Activated CD4-positive, alpha-beta T cell treated with anti-CD3 and anti-CD28 coated beads for 48 hours (primary cell): Measurements from ENCODE around the gene TCP11L1.
A peak's percentile ranks its signal among the peaks of the same experiment; 100 is the strongest.
"Not testable (repeated sequence)": the region's sequence is repeated elsewhere in the genome, so short reads cannot be mapped to it uniquely, and the experiment has no call there.

Source experiments
- DNase-seq: peaks from one replicate; pipeline ENCODE4 v3.0.0-alpha.2; 2020

The TCP11L1 gene

DNA sequence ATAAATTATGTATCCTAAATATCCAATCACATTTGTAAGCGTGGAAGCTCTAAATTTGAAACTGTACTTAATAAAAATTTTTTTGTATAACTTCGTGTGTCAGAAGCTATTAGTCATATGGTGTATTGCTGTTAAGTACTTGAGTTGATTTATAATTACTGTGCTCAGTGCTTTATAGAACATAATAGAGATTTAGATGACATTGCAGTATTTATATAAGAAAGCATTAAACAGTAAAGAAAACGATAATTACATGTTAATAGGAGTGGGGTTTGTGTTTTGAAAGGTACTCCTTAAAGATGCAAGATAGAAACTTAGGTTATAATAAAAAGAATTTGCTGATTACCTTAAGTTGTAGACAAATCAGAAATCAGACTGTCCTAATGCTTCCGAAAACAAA is 5.9 kb upstream of the TCP11L1 start:
- DNase-seq = no peak

DNA sequence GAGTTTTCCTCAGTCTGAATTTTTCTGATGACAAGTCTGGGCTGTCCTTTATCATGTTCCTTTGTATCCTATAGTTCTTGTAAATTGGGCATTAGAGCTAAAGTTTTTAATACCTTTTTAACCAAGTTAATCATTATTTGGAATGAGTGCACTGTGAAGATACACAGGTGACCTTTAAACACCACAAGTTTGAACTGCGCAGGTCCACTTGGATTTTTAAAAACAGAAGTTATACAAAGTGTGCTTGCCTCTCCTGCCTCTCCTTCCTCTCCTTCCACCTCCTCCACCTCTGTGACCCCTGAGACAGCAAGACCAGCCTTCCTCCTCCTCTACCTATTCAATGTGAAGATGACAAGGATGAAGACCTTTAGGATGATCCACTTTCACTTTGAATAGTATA is 4.4 kb upstream of the TCP11L1 start:
- no peak for DNase-seq

DNA sequence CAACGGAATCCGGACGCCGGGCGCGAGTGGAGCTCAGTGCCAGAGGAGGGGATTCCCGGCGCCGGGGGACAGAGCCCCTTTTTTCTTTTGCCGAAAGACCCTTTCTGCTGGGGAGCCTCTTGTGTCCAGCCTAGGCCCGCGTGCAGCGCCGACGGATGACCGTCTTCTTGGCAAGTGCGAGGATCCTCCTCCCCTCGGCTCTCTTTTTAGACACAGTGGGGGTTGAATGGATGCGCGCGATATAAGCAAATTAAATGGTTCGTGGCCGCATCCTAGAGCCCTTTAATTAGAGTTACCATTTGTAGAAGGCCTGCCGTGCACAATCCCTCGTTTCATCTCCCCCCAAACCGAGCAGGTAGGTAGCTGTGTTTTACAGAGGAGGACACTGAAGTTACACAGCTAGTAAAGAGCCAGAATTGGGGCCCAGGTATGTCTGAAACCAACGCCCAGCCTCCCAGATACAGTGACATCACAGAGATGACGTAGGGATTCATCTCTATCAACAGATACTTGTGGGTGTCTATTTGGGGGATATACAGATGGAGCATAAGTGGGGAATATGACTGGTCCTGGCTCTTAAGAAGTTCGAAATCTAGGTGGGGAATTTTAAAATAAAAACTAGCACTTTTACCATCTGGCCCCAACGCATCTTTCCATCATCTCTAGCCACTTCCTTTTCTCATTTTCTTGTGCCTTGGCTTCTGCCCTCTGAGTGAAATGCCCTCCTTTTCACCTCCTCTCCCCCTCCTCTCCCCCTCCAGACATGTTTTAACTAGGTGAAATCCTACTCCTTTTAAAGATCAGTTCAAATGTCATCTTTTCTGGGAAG is 875 bp downstream of the TCP11L1 start:
- DNase-seq = peak; percentile 56

DNA sequence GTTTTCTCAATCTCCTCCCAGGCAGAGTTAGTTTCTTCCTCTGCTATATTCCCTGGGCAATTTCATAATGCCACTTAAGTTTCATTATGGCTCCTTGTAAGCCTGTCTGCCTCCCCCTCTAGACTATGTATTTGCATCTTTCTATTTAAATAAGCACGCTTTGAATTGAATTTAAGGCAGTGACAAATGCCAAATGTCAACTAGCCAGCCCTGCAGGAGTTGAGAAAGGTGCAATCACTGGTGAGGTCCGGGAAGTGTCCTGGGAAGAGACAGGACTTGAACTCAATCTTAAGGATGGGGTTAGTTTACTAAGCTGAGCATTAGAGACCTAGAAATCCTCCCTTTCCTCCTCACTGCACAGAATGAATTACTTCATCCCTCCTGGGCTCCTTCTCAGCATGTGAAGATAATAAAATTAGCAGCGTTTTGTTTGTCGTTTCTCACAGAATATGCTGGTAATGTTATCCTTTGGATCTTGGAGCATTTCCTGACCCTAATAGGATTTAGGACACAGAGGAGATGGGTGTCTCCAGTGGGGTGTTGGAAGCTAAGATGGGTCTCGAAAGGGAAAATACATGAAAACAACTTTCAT is 1.6 kb downstream of the TCP11L1 start:
- DNase-seq = no peak

DNA sequence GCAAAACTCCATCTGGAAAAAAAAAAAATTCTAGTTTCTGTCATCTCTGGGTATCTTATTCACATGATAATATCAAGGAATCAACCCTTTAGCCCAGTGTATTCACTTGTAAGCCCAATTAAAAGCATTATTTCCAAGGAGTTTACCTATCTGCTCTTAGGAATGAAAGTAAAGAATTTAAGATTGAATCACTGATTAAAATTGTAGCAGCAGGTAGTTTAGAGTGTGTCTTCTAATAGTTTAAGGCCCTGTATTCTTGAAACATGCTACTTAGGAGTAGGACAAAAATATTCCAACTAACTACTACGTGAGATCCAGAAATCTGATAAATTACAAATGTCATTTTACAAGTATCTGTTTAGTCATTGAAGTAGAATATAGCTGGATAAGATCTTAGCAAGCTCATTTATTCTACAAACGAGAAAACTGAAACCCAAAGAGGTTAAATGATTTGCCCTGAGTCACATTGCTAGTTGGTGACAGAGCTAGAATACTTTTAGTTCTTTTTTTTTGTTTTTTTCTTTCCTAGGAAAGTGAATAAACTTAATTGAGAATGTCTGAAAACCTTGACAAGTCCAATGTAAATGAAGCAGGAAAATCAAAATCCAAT is 4.0 kb downstream of the TCP11L1 start:
- DNase-seq = no peak

DNA sequence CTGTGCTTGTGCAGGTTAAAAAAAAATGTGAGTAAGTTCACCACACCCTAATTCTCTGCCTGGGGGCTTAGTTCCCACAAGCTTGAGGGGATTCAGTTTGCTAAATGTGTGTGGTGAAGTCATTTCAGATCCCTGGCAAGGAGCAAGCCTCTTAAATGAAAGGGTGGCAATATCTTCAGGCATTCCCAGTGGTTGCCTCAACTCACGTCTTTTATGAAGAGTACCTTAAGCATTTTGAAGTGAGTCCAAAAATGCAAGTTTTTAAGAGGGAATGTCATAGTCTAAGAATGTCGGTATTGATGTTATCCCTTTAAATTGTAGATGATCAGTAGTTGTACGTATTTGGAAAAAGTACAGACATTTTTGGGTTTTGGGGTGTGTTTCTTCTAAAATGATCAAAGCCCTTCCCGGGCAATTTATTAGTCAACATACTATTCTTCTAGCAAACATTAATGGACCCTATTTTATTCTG is 4.9 kb downstream of the TCP11L1 start:
- no peak for DNase-seq

DNA sequence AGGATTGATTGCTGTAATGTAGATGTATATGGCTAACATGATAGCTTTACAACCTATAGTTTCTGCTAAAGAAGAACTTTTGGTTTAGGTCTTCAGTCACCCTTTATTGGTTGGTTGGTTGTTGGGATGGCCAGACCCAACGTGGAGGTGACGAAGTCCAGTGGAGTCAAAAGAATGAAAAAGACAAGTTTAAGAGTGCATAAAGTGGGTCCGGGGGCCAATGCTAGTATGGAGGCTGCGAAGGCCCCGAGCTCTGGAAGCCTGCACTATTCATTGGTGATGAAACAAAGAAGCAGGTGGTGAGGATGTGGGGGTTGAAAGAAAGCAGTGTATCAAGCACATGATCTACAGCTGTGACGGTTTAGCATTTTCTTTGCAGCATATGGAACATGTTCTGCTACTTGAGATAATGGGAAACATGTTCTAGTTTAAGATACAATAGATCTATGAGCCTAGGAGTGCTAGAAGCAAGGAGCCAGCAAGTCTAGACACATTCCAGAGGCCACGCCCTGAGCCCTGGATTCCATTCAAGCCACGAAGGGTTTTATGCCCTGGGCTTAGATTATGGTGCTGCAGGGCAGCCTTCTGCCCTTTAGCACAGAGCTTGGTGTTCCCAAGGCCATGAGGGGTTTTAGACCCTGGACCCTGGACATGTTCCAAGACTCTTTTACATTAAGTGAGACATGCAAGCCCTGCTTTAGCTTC is 6.3 kb downstream of the TCP11L1 start:
- DNase-seq = no peak

DNA sequence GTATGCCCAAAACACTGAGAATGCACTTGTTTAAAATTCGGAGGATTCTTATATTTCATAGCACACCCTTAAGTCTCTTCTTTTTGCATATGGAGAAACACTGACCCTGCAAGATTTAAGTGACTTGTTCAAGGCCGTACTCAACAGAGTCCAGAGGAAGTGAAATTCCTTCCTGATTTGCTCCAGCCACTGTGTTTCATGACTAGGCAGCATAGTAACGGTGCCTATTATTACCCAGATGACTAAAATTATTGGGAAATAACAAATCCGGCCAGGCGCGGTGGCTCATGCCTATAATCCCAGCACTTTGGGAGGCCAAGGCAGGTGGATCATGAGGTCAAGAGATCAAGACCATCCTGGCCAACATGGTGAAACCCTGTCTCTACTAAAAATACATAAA is 9.3 kb downstream of the TCP11L1 start:
- not testable (repeated sequence) for DNase-seq

DNA sequence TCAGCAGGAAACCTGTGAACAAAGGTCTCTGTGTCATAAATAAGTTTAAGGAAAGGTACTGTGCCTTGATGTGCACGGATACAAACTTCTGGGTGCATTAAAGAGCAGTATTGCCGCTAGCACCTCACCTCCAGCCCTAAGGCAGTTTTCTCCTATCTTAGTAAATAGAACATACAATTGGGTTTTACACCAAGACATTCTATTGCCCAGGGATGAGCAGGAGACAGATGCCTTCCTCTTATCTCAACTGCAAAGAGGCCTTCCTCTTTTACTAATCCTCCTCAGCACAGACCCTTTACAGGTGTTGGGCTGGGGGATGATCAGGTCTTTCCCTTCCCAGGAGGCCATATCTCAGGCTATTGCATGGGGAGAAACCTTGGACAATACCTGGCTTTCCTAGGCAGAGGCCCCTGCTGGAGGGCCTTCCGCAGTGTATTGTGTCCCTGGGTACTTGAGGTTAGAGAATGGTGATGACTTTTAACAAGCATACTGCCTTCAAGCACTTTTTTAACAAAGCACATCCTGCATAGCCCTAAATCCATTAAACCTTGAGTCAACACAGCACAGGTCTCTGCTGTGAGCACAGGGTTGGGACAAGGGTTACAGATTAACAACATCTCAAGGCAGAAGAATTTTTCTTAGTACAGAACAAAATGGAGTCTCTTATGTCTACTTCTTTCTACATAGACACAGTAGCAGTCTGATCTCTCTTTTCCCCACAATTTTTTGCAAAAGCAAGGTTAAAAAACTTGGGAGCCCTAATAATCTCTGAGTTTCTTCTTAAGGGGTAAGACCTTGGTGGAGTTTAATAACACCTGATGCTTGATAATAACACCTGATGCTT is 10.4 kb downstream of the TCP11L1 start:
- not testable (repeated sequence) for DNase-seq

DNA sequence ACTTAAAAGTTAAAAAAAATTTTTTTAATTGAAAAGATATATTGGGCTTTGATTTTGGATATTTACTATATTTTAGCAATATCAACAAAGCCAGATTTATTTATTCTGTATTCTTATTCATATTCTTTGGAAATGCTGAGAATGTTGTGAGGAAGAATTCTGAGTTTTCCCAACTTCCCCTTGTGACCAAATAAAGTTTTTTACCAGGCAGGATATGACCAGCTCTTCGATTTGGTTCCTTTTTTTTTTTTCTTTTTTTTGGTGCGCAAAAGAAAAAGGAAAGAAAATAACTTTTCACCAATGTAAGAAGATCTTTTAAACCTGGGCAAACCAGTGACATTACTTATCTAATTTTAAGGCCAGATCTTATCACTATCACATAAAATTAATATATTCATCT is 12.9 kb downstream of the TCP11L1 start:
- DNase-seq = no peak

DNA sequence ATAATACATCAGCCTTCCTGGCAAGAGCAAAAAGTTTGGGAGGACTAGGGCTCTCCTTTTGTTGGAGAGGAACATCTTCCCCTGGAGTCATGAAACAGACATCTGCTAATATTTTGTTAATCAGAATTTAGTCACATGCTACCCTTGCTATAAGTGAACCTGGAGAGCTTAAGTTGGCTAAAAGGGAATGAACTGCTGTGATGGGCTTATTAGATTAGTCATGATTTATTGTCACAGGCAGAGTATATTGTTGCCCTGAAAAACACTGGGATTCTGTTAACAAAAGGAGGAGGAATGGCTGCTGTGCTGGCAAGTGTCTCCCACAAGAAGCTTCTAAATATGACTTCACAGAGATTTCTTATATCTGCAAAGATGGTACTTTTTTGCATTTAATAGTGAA is 16.0 kb downstream of the TCP11L1 start:
- DNase-seq = no peak

DNA sequence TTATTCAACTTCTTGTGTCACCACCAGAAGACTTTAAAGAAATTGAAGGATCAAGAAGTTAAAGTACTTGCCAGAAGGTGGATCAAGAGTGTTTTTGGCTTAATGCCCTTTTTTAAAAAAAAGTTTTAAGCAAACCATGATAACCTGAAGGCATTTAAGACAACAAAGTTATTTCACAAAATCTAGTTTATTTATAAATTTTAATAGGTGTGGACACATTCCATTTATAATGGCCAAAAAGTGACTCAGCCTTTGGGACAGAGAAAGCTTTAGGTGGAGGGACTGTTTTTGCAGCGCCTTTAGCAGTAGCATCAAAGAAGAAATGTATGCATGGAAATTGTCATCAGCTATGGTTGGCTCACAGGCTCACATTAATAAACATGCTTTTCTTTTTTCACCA is 17.9 kb downstream of the TCP11L1 start:
- no peak for DNase-seq

DNA sequence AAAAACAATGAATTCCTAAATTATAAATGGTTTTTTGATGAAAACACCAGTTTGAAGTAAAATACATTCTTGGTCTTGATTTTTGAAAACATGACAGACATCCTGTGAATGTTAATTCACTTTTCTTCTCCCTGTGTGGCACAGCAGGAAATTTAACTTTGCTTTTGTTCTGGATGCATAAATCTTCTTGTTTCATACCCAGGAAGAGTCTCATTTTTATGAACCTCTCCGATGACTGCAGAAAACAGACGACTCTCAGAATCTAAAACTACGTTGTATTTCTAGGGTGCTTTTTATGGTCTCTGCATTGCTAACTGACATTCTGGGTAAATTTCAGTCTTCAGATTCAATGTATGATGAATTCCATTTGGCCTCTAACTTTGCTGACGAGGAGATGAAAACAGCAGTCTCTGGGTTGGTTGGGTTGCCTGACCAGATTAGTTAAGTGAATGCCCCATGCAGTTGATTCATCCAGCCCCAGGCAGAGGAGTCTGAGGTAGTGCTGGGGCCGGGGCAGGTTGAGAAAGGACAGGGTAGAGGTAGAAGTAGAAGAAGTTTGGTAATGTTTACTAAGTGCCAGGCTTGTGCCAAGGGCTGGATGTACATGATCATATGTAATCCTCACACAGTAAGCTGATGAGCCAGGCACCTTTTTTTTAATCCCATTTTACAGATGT is 20.1 kb downstream of the TCP11L1 start:
- no peak for DNase-seq

DNA sequence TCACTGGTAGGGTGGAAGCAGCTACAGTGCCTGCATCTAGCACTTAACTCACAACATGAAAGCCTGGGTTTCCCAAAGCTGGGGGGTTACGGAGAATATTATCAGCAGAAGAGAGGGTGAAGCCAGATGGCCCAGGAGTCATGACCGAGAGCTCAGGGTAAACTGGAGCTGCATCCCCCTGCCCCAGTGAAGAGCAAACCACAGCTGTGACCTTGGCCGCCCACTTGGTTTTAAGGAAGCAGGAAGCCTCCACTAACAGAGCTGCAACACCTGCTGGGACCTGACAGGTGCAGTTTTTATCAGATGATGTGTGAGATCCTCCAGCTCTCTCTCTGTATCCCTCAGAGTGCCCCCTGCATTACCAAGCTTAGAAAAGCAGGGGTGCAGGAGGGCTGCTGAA is 20.9 kb downstream of the TCP11L1 start:
- DNase-seq = no peak

DNA sequence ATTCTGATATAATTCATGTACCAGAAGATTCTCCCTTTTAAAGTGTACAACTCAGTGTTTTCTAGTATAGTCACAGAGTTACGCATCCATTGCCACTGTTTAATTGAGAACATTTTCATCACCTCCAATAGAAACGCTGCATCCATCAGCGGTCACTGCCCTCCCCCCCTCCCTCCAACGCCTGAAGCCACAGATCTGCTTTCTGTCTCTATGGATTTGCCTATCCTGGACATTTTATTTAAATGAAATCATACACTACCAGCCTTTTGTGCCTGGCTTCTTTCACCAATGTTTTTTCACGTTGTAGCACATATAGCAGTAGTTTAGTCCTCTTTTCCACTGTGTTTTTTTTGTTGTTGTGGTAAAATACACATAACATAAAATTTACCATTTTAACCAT is 22.8 kb downstream of the TCP11L1 start:
- no peak for DNase-seq

DNA sequence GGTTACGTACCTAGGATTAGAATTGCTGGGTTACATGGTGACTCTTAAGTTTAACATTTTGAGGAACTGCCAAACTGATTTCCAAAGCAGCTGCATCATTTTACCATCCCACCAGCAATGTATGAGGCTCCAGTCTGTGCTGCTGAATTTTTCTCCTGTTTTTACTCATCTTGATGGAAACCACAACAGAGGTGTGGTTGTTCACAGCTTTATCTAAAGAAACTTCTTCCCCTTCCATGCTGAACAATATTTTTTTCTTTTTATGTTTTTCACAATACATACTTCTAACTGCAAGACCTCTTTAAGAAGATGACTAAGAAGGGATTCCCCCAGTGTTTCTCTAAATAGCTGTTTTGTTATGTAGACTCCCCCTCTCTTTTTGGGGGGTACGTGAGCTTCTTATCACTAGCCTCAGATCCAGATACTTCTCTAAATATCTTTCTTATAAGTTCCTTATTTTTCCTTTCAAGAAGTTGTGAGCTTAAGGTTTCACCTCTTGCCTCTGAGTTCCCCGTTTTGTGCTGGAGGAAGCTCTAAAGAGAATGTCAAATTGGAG is 24.0 kb downstream of the TCP11L1 start:
- DNase-seq = no peak

DNA sequence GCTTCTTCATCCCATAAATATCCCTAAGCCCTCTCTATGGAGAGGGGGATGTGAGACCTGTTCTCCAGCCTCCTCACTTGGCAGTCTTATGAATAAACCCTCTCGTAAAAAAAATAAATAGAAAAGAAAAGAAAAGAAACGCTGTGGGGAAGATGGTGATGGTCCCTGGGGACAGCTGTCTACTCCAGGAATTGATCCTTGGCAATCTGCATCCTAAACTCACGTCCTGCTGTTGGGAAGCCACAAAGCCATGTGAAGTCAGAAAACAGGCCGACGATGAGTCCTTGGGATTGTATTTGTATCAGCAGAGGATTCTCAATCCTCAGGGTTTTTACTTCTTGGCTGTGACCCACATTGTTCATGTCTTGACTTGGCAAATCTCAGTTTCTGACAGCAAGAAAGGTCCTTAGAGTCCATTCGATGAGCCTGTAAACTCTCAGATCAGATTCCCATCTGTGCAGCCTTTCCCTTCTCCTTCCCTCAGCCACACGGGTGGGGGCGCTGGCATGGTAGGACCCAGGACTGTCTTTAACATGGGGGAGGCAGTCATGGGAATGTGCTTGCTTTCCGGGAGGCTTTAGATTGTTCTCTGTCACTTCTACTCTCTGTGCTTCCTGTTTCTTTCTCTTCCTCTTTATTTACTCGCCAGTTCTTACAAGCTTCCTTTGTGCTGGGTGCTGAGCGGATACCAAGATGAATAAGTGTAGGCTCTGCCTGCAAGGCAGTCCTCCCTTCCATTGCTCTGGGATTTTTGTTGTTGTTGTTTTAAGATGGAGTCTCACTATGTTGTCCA is 24.9 kb downstream of the TCP11L1 start:
- no peak for DNase-seq

DNA sequence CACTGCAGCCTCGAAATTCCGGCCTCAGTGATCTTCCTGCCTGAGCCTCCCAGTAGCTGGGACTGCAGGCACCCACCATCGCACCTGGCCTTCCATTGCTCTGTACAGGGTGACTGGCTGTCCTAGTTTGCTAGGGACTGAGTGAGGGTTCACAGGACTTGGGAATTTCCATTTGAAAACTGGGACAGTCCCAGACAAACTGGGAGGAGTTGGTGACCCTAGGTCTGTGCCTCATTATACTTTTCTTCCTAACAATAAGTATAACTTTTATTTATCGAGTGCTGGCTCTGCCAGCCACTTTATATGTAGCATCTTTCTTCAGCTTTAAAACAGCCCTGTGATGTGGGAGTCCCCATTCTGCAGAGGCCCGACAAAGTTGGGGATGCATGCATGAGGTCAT is 25.5 kb downstream of the TCP11L1 start:
- DNase-seq = no peak

DNA sequence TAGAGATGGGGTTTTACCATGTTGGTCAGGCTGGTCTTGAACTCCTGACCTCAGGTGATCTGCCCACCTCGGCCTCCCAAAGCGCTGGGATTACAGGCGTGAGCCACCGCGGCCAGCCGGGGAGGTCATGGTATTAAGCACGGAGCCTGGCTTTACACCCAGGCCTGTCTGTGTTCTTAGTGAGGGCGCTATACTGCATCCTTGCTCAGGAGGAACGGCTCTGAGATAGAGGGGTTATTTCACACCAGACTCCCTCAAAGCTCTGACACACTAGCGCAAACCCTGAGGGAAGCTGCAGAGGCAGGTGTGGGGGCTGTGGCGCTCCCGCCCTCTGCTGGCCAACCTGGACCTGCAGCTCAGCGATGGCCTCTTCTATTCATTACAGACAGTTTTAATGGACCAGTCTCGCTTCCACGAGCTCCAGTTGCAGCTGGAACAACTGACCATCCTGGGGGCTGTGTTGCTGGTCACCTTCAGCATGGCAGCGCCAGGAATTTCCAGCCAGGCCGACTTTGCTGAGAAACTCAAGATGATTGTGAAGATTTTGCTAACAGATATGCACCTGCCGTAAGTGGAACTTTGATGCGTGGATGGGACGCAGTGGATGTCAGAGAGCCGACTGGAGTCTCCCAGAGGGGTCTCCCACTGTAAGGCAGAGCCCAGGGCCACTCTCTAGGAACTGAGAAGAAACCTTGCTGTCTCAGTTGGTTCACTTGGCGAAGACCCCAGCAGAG is 26.2 kb downstream of the TCP11L1 start:
- peak; percentile 83 for DNase-seq

DNA sequence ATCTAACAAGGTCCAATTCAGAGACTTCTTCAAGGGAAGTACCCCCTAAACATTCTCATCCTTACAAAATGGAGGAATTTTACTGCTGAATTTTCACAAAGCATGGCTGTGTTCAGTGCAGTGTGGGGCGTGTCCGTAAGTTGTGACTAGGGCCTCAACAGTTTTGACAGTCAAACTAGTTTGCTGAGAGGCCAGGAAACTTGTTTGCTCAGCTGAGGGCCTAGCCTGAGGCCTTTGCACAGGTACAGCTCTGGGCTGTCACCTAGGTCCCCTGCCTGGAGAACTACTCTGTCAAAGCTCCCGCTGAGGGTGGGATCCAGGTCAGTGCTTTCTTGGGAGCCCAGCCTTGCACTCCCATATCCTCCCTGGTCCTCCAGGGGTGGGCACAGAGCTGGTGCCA is 27.9 kb downstream of the TCP11L1 start:
- DNase-seq = no peak
